Naive B cell (primary cell): ENCODE measurements around the gene HTD2. TPM values are rescaled to one million over a fixed set of nuclear protein-coding genes. Genes with fewer than 3 reads are reported as not detected.
"Not testable (repeated sequence)": the region's sequence is repeated elsewhere in the genome, so short reads cannot be mapped to it uniquely, and the experiment has no call there.

Source experiments
- ATAC-seq, 2 donors: fragments of 150-1000 bp; cut with Tn5 transposase; 2 replicates each; pipeline ENCODE4 v1.10.0; 2021; ENCODE audit warnings: low read depth in 2 of 2, mild to moderate bottlenecking in 2 of 2, moderate library complexity in 2 of 2
- DNase-seq: peaks from one replicate; pipeline ENCODE4 v3.0.0; 2022
- H3K27ac Mint-ChIP-seq, 6 donors: one replicate each; pipeline ENCODE4 v1.8.0; 2020 to 2022; ENCODE audit warnings: mild to moderate bottlenecking in 6 of 6, mixed read lengths in 6 of 6, moderate library complexity in 5 of 6, inconsistent platforms in 2 of 6
- H3K27me3 Mint-ChIP-seq, 3 donors: one replicate each; pipeline ENCODE4 v1.8.0; 2021 to 2022; ENCODE audit warnings: mixed read lengths in 3 of 3, mild to moderate bottlenecking in 1 of 3
- H3K36me3 Mint-ChIP-seq, 2 donors: one replicate each; pipeline ENCODE4 v1.8.0; 2020 to 2022; ENCODE audit warnings: mixed read lengths in 2 of 2, inconsistent platforms in 1 of 2, mild to moderate bottlenecking in 1 of 2
- H3K4me1 Mint-ChIP-seq, 3 donors: one replicate each; pipeline ENCODE4 v1.8.0; 2020 to 2022; ENCODE audit warnings: mixed read lengths in 3 of 3, inconsistent platforms in 1 of 3, mild to moderate bottlenecking in 1 of 3, moderate library complexity in 1 of 3
- H3K4me3 Mint-ChIP-seq, 8 donors: one replicate each; pipeline ENCODE4 v1.8.0; 2020 to 2022; ENCODE audit warnings: mild to moderate bottlenecking in 8 of 8, mixed read lengths in 8 of 8, moderate library complexity in 8 of 8, inconsistent platforms in 2 of 8
- H3K9me3 Mint-ChIP-seq, 7 donors: one replicate each; pipeline ENCODE4 v1.8.0; 2020 to 2022; ENCODE audit warnings: mixed read lengths in 7 of 7, mild to moderate bottlenecking in 5 of 7, inconsistent platforms in 2 of 7, moderate library complexity in 1 of 7
- polyA plus RNA-seq, 6 donors: library from polyadenylated mRNA; unstranded; fragments of 300-500 nt; fragmentation: Illumina TruSeq; gene quantifications; one replicate each; pipeline ENCODE4 v1.2.3, GENCODE V29; 2021; ENCODE audit warnings: low read depth in 6 of 6

Gene HTD2
- 10 to 100 TPM in 5 of 6 donors, 1 to 10 TPM in 1; 5.7 to 26.9 (median 18.6) TPM for polyA plus RNA-seq

DNA sequence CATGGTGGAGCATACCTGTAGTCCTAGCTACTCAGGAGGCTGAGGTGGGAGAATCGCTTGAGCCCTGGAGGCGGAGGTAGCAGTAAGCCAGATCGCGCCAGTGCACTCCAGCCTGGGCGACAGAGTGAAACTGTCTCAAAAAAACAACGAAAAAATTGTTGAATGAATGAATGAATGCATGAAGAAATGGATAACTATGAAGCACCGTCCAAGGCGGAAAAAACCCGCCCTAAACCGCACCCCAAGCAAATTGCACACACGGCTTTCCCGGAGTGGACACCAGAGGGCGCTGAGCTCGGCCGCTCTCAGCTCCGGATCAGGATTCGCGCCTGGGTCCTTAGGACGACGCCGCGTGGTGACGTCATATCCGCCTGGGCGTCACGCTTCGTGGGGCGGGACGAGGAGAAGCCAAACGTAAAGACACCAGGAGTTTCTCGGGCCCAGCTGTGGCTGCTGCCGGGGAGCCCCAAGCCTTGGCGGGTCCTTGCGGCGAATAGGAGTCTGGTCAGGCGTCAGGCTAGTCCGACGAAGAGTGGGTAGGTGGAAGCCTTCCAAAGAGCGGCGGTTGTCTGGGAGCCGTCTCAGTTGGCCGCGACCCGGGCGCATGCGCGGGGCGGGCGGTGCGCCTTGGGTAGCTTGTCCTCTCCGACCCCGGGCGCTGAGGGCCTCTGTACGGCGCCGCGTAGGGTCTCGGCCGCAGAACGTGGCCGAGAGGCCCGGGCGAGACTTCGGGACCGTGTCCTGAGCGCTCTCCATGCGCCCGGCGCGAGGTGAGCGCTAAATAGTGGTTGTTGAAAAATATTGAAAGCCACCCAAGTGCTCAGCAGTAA lies at the start of gene HTD2, which contains the start of gene RPP14:
TSS of gene HTD2 (plus strand) at position 639 of the 830 bp plus-strand sequence. CDS start 11,094 bp downstream, outside the sequence.
TSS of gene RPP14 (plus strand) at position 364 of the 830 bp plus-strand sequence. CDS start 4,085 bp downstream, outside the sequence.
- Mint-ChIP-seq H3K27ac (peak within 1 kb of the TSS; percentile 99 to 100 (median 100)), H3K27me3 (peaks cover 0 to 23% (median 7%) of the 10 kb centered on the region in 3 donors), H3K9me3 (peaks cover 2 to 10% (median 7%) of the 10 kb centered on the region in 7 donors), H3K4me3 (peak within 1 kb of the TSS; percentile 92 to 99 (median 98)), H3K4me1 (peaks cover 20 to 44% (median 33%) of the 10 kb centered on the region in 3 donors), H3K36me3 (peaks cover 7 to 21% of the 10 kb centered on the region in 2 donors)
- ATAC-seq (peak; percentile 86 to 89), DNase-seq (peak; percentile 96)

DNA sequence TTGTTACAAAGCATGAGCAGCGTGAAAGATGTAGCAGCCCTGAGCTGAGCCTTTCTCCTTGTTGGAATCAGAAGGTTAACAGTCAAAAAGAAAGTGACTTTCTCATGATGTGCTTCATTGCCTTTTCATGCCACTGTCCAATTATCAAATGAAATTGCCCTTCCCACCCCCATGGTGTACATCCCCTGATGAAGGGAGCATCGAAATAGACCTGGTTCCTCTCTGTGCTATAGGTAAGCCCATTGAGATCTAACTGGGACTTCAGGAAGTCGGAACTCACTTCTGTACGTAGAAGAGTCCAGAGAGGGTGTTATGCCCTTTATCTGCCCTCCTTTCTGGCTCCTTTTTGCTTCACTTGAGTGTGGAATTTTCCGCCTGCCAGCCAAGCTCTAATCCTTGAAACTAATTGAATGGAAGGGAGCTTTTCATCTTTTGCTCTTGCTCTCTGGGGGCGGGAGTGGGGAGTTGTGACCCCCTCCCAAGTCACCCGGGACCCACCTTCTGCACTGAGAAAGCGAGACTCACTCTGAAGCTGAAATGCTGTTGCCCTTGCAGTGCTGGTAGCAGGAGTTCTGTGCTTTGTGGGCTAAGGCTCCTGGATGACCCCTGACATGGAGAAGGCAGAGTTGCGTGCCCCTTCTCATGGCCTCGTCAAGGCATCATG lies 47.8 kb upstream of the HTD2 start:
- DNase-seq = no peak
- no peak for ATAC-seq
- Mint-ChIP-seq H3K9me3 (no peaks in the 10 kb centered on the region), H3K36me3 (peaks cover 15 to 20% of the 10 kb centered on the region in 2 donors), H3K4me3 (no peak overlapping the region), H3K27me3 (no peaks in the 10 kb centered on the region), H3K27ac (peak overlapping the region in 3 of 6 donors; percentile 24 to 88 (median 32)), H3K4me1 (peaks cover 0 to 9% (median 4%) of the 10 kb centered on the region in 3 donors)

DNA sequence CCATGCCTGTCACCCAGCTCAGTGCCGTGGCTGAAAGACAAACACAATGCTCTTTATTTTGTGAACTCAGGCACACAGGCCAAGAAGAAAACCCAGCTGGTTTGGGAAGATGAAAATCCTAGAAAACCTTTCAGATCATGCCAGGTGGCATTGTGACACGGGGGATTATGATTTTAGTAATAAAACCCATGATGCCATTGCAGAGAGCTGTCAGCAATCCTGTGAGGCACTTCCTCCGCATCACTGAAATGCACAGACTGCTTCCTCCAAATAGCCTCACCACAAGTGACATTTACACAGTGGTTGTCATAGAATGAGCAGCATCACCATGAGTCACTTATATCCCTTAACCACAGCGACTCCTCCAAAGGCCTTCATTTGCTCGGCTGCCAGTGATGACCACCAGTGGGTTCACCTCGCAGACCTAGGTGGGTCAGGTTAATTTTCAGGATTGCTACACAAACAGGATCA lies 46.0 kb upstream of the HTD2 start:
- H3K27ac Mint-ChIP-seq = no peak overlapping the region
- no peak overlapping the region for H3K4me3 Mint-ChIP-seq
- H3K9me3 Mint-ChIP-seq = no peaks in the 10 kb centered on the region
- H3K4me1 Mint-ChIP-seq = peaks cover 0 to 13% (median 4%) of the 10 kb centered on the region in 3 donors
- H3K27me3 Mint-ChIP-seq = no peaks in the 10 kb centered on the region
- ATAC-seq = no peak
- peaks cover 15 to 20% of the 10 kb centered on the region in 2 donors for H3K36me3 Mint-ChIP-seq
- no peak for DNase-seq

DNA sequence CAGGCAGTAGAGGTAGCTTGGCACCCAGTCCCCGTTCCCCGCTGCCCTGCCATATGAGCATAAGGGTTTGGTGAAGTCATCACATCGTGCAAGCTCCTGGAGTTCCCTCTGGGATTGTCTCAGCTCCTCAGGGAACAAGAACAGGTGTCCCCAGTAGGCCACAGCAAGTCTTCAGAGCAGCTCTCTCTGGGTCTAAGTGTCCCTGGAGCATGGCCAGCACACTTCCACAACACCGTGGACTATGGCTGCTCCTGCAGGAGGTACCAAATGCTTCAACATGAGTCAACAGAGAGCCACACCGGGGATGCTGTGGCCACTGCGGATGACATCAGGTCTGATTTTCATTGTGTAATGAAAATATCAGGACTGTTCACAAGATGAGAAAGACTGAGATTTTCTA lies 45.6 kb upstream of the HTD2 start:
- H3K4me1 Mint-ChIP-seq = peaks cover 0 to 13% (median 4%) of the 10 kb centered on the region in 3 donors
- no peak overlapping the region for H3K4me3 Mint-ChIP-seq
- no peak for ATAC-seq
- DNase-seq = no peak
- H3K27ac Mint-ChIP-seq = no peak overlapping the region
- no peaks in the 10 kb centered on the region for H3K27me3 Mint-ChIP-seq
- H3K36me3 Mint-ChIP-seq = peaks cover 14 to 23% of the 10 kb centered on the region in 2 donors
- H3K9me3 Mint-ChIP-seq = no peaks in the 10 kb centered on the region

DNA sequence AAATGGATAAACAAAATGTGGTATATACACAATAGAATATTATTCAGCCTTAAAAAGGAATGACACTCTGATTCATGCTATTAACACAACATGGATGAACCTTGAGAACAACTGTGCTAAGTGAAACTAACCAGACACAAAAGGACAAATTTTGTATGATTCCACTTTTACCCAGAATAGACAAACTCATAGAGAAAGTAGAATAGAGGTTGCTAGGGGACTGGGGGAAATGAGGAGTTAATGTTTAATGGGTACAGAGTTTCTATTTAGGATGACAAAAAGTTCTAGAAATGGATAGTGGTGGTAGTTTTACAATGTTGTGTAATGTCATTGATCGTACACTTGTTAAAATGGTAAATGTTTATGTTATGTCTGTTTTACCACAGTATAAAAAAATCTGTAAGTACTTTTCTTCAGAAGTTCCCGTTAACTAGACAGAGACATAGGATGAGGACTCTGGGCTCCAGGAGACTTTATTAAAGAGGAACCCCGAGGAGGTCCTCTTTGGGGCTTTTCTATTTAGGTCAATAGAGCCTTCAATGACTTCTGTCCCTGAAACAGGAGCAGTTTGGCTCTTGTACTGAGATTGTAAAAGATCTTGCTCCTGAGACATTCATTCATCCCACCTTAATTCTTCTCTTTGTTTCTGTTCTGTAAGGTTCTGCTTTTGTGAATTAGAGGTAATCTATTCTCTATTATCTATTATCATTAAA lies 44.2 kb upstream of the HTD2 start:
- no peaks in the 10 kb centered on the region for H3K9me3 Mint-ChIP-seq

DNA sequence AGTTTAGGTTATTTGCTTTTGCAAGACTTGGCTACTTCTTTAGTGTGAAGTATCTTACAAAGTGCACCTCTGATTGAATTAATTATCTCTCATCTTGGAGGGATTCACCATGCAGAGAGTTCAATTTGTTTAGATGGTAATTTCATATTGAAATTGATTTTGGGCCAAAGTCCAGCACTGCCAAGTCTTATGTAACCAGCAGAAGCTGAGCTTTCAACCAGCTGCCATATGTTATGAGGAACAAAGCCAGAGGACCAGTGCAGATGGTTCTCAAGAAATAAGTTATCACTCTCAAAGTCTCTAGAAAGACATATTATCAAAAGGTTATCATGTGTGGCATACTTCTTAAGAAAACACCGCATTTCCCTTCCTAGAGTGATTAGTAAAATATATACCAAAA lies 39.7 kb upstream of the HTD2 start:
- ATAC-seq (no peak), DNase-seq (no peak)
- H3K27me3 Mint-ChIP-seq = no peaks in the 10 kb centered on the region
- no peaks in the 10 kb centered on the region for H3K9me3 Mint-ChIP-seq
- H3K36me3 Mint-ChIP-seq = peaks cover 5 to 20% of the 10 kb centered on the region in 2 donors
- H3K4me1 Mint-ChIP-seq = peaks cover 0 to 9% (median 0%) of the 10 kb centered on the region in 3 donors
- no peak overlapping the region for H3K4me3 Mint-ChIP-seq
- H3K27ac Mint-ChIP-seq = no peak overlapping the region

More for the DNA sequence above, 44.2 kb upstream of the HTD2 start:
- DNase-seq = no peak
- Mint-ChIP-seq H3K4me3 (no peak overlapping the region), H3K36me3 (peaks cover 7 to 17% of the 10 kb centered on the region in 2 donors), H3K27me3 (no peaks in the 10 kb centered on the region), H3K4me1 (peaks cover 0 to 5% (median 0%) of the 10 kb centered on the region in 3 donors), H3K27ac (peak overlapping the region in 1 of 6 donors; percentile 78)
- no peak for ATAC-seq

DNA sequence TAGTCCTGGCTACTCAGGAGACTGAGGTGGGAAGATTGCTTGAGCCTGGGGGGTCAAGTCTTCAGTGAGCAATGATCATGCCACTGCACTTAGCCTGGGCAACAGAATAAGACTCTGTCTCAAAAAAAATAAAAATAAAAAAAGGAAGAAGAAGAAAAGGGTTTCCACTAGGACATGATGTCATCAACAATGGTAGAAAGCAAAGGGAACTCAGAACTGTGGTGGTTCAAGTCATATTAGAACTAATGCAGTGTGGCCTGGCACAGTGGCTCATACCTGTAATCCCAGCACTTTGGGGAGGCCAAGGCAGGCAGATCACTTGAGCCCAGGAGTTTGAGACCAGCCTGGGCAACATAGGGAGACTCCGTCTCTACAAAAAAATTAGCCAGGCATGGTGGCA lies 38.8 kb upstream of the HTD2 start:
- peaks cover 5 to 20% of the 10 kb centered on the region in 2 donors for H3K36me3 Mint-ChIP-seq
- DNase-seq, ATAC-seq, H3K4me1 Mint-ChIP-seq, H3K9me3 Mint-ChIP-seq, H3K27me3 Mint-ChIP-seq, H3K4me3 Mint-ChIP-seq: not testable (repeated sequence)
- peak overlapping the region in 2 of 6 donors; percentile 9 to 52 for H3K27ac Mint-ChIP-seq

DNA sequence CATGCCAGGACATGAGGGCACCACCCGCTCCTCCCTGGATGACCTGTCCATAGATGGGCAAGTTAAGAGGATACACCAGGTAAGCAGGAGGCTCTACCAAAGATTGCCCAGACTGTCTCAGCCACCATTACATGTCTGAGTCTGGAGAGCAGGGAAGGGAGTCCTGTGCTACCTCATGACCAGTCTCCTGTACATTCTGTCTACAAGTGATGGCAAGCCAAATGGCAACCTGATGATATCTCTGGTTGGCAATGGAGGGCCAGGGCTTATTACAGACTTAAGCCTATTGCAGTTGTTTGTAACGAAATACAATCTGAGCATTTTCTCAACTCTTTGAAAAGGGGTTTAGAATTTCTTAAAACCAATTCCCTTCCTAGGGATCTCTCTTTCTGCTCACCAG lies 37.0 kb upstream of the HTD2 start:
- DNase-seq (no peak), ATAC-seq (no peak)
- peaks cover 16 to 22% of the 10 kb centered on the region in 2 donors for H3K36me3 Mint-ChIP-seq
- H3K27ac Mint-ChIP-seq = peak overlapping the region in 1 of 6 donors; percentile 33
- H3K27me3 Mint-ChIP-seq = no peaks in the 10 kb centered on the region
- no peak overlapping the region for H3K4me3 Mint-ChIP-seq
- H3K4me1 Mint-ChIP-seq = peaks cover 0 to 9% (median 0%) of the 10 kb centered on the region in 3 donors
- peaks cover 0 to 2% (median 0%) of the 10 kb centered on the region in 7 donors for H3K9me3 Mint-ChIP-seq

DNA sequence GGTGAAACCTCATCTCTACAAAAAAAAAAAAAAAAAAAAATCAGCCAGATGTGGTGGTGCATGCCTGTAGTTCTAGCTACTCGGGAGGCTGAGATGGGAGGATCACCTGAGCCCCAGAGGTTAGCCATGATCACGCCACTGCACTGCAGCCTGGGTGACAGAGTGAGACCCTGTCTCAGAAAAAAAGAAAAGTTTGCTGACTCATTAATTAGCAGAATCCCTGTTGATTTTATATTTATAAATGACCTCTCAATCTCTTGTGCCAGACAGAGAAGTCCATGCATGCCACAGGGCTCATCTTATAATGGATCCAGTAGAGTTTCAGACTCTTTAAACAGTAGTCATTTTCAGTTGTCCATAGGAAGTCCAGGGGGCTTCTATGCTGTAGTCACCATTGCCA lies 35.8 kb upstream of the HTD2 start:
- no peak overlapping the region for H3K4me3 Mint-ChIP-seq
- peaks cover 0 to 5% (median 0%) of the 10 kb centered on the region in 3 donors for H3K4me1 Mint-ChIP-seq
- peaks cover 0 to 2% (median 0%) of the 10 kb centered on the region in 7 donors for H3K9me3 Mint-ChIP-seq
- DNase-seq (no peak), ATAC-seq (no peak)
- no peak overlapping the region for H3K27ac Mint-ChIP-seq
- no peaks in the 10 kb centered on the region for H3K27me3 Mint-ChIP-seq
- peaks cover 25 to 33% of the 10 kb centered on the region in 2 donors for H3K36me3 Mint-ChIP-seq

DNA sequence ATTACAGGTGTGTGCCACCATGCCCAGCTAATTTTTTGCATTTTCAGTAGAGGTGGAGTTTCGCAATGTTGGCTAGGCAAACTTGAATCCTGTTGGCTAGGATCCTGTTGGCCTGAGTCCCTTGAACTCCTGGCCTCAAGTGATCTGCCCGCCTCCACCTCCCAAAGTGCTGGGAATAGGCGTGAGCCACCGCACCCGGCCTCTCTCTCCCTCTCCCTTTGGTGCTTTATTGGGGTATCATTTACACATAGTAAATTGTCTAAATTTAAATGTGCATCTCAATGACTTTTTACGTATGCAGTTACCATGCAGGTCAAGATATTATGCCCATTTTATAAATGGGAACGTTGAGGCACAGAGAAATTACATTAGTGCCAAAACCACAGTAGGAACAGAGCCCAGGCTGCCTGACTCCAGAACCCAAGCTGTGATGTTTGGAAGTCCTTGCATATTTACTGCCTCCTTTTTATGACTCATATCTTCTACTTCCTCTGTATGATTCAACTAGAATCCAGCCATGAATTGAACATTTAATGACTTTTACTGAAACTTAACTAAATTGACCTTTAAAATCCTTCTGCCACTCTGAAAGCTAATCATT lies 34.3 kb upstream of the HTD2 start:
- DNase-seq = no peak
- no peak for ATAC-seq
- no peaks in the 10 kb centered on the region for H3K27me3 Mint-ChIP-seq
- peak overlapping the region in 1 of 6 donors; percentile 30 for H3K27ac Mint-ChIP-seq
- H3K9me3 Mint-ChIP-seq = peaks cover 0 to 6% (median 2%) of the 10 kb centered on the region in 7 donors
- no peak overlapping the region for H3K4me3 Mint-ChIP-seq
- peaks cover 25 to 33% of the 10 kb centered on the region in 2 donors for H3K36me3 Mint-ChIP-seq
- peaks cover 0 to 5% (median 0%) of the 10 kb centered on the region in 3 donors for H3K4me1 Mint-ChIP-seq

DNA sequence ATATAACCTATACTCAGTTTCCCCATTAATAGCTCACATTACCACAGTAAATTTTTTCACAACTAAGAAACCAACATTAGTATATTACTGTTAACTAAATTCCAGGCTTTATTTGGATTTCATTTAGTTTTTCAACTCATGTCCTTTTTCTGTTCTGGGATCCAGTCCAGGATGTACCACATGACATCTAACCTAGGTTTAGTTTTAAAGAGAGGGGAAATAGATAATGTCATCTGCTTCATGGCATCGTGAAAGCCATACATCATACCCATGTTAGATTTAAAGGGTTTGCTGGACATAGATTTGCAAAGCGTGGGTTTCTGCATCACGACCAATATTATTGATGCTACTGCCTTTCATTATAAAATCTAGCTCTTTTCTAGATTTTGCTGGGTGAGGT lies 33.4 kb upstream of the HTD2 start:
- no peak for DNase-seq
- Mint-ChIP-seq H3K4me1 (no peaks in the 10 kb centered on the region), H3K9me3 (peaks cover 0 to 9% (median 2%) of the 10 kb centered on the region in 7 donors), H3K27me3 (no peaks in the 10 kb centered on the region), H3K4me3 (no peak overlapping the region), H3K27ac (no peak overlapping the region), H3K36me3 (peaks cover 25 to 31% of the 10 kb centered on the region in 2 donors)
- no peak for ATAC-seq

DNA sequence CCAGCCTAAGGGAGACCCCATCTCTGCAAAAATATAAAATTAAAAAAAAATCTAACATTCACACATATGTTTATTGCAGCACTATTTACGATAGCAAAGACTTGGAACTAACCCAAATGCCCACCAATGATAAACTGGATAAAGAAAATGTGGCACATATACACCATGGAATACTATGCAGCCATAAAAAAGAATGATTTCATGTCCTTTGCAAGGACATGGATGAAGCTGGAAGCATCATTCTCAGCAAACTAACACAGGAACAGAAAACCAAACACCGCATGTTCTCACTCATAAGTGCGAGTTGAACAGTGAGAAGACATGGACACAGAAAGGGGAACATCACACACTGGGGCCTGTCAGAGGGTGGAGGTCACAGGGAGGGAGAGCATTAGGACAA lies 33.0 kb upstream of the HTD2 start:
- not testable (repeated sequence) for ATAC-seq, DNase-seq
- H3K36me3 Mint-ChIP-seq = peaks cover 28 to 29% of the 10 kb centered on the region in 2 donors

More for the DNA sequence above, 33.0 kb upstream of the HTD2 start:
- H3K4me3 Mint-ChIP-seq, H3K9me3 Mint-ChIP-seq, H3K27ac Mint-ChIP-seq, H3K27me3 Mint-ChIP-seq, H3K4me1 Mint-ChIP-seq: not testable (repeated sequence)
